Vagina (tissue), 2 donors: ENCODE measurements around the gene OR52I2. TPM values are rescaled to one million over a fixed set of nuclear protein-coding genes. Genes with fewer than 3 reads are reported as not detected.
A peak's percentile ranks its signal among the peaks of the same experiment; 100 is the strongest.

Source experiments
- DNase-seq, 2 donors: peaks; one replicate each; pipeline ENCODE4 v3.0.0-alpha.2; 2017; ENCODE audit errors: extremely low spot score in 2 of 2
- H3K27ac ChIP-seq: fragments of 200-600 bp; sonication (generic); one replicate; pipeline ENCODE4 v1.5.1; 2019
- H3K27me3 ChIP-seq: fragments of 200-600 bp; sonication (generic); one replicate; pipeline ENCODE4 v1.5.1; 2019
- H3K36me3 ChIP-seq, 2 donors: fragments of 200-600 bp; sonication (generic); one replicate each; pipeline ENCODE4 v1.5.1; 2017 to 2019
- H3K4me1 ChIP-seq: fragments of 200-600 bp; sonication (generic); one replicate; pipeline ENCODE4 v1.5.1; 2019
- H3K4me3 ChIP-seq, 2 donors: fragments of 200-600 bp; sonication (generic); 1 replicate in 1 of 2; 2 replicates in 1 of 2; pipeline ENCODE4 v1.5.1; 2016 to 2019
- H3K9me3 ChIP-seq: fragments of 200-600 bp; sonication (generic); one replicate; pipeline ENCODE4 v1.5.1; 2019
- CTCF ChIP-seq, 3 experiments: fragments of 450-650 bp in 2 of 3; fragments of 200-600 bp in 1 of 3; sonication (generic) in 1 of 3; IDR thresholded peaks; one replicate each; pipeline ENCODE4 v1.5.1; 2017 to 2019; ENCODE audit warnings: antibody characterized with exemption in 3 of 3, mild to moderate bottlenecking in 2 of 3, moderate library complexity in 2 of 3
- POLR2A ChIP-seq, 2 donors: fragments of 450-650 bp; IDR thresholded peaks; one replicate each; pipeline ENCODE4 v1.6.1; 2017; ENCODE audit warnings: antibody characterized with exemption in 2 of 2, mild to moderate bottlenecking in 2 of 2, moderate library complexity in 2 of 2
- POLR2AphosphoS5 ChIP-seq, 2 donors: sonication (generic); formaldehyde crosslinking; IDR thresholded peaks; one replicate each; pipeline ENCODE4 v1.9.0; 2017; ENCODE audit warnings: antibody characterized with exemption in 2 of 2, mild to moderate bottlenecking in 2 of 2, low read depth in 1 of 2; ENCODE audit not compliant: insufficient read depth in 1 of 2
- intact Hi-C: fragments of 100-400 bp; cut with DNase I; formaldehyde crosslinking; loops from one replicate; pipeline ENCODE4 v1.15.1; 2023
- total RNA-seq: library from RNA; depleted of rRNA; stranded (reverse); fragments of >200 nt; gene quantifications from one replicate; pipeline ENCODE4 v1.2.3, GENCODE V29; 2016

OR52I2 gene
- total RNA-seq, 1 donor from 2014 or later, result not detected

GRCh38 chr11:4615856-4616444 lies 34.4 kb downstream of the OR52I2 start:
- Histone ChIP-seq H3K4me3 (no peak overlapping the region), H3K9me3 (no peaks in the 10 kb centered on the region), H3K36me3 (no peaks in the 10 kb centered on the region), H3K27me3 (no peaks in the 10 kb centered on the region), H3K27ac (no peak overlapping the region), H3K4me1 (no peaks in the 10 kb centered on the region)
- DNase-seq, result no peak
- intact Hi-C loops, result no loop called here
- TF ChIP-seq CTCF (IDR thresholded peaks at IDR 0.05) (no peak), POLR2AphosphoS5 (IDR thresholded peaks at IDR 0.05; ENCODE audit: insufficient read depth in 1 of 2, low read depth in 1 of 2) (no peak), POLR2A (IDR thresholded peaks at IDR 0.05) (no peak)

DNA sequence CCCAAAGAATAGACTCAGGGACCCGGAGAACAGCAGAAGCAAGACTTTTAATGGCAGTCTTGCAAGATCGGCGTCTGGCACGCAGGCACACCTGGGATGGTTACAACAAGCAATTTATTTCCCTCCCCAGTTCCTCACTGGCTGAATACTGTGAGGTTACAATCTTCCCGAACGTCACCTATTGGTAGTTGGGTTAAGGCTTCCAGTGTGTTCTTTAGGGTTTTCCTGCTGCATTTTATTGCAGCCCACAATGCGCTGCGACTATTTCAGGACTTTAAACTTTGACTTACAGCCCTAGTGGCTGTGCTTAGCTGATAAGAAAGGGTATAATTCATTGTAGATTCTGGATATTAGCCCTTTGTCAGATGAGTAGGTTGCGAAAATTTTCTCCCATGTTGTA lies 38.0 kb downstream of the OR52I2 start:
- no peaks in the 10 kb centered on the region for H3K4me1 ChIP-seq
- intact Hi-C loops, result no loop called here
- no peaks in the 10 kb centered on the region for H3K27me3 ChIP-seq
- TF ChIP-seq POLR2AphosphoS5 (IDR thresholded peaks at IDR 0.05; ENCODE audit: insufficient read depth in 1 of 2, low read depth in 1 of 2) (no peak), CTCF (IDR thresholded peaks at IDR 0.05) (no peak), POLR2A (IDR thresholded peaks at IDR 0.05) (no peak)
- no peaks in the 10 kb centered on the region for H3K9me3 ChIP-seq
- H3K36me3 ChIP-seq, result no peaks in the 10 kb centered on the region
- no peak overlapping the region for H3K4me3 ChIP-seq
- no peak overlapping the region for H3K27ac ChIP-seq
- peak in 1 of 2 donors; percentile 64 for DNase-seq

GRCh38 chr11:4626207-4627099 lies 44.9 kb downstream of the OR52I2 start:
- H3K27me3 ChIP-seq, result no peaks in the 10 kb centered on the region
- DNase-seq, result no peak
- no peaks in the 10 kb centered on the region for H3K36me3 ChIP-seq
- no peak overlapping the region for H3K4me3 ChIP-seq
- intact Hi-C loops, result no loop called here
- TF ChIP-seq CTCF (IDR thresholded peaks at IDR 0.05) (no peak), POLR2A (IDR thresholded peaks at IDR 0.05) (no peak), POLR2AphosphoS5 (IDR thresholded peaks at IDR 0.05; ENCODE audit: insufficient read depth in 1 of 2, low read depth in 1 of 2) (no peak)
- no peaks in the 10 kb centered on the region for H3K4me1 ChIP-seq
- no peaks in the 10 kb centered on the region for H3K9me3 ChIP-seq
- no peak overlapping the region for H3K27ac ChIP-seq

GRCh38 chr11:4636136-4636535 lies 54.6 kb downstream of the OR52I2 start:
- Histone ChIP-seq H3K9me3 (no peaks in the 10 kb centered on the region), H3K36me3 (no peaks in the 10 kb centered on the region), H3K27ac (no peak overlapping the region), H3K4me3 (no peak overlapping the region), H3K4me1 (no peaks in the 10 kb centered on the region), H3K27me3 (no peaks in the 10 kb centered on the region)
- no peak for DNase-seq
- intact Hi-C loops, result no loop called here
- no peak for TF ChIP-seq CTCF (IDR thresholded peaks at IDR 0.05)
- TF ChIP-seq POLR2AphosphoS5 (IDR thresholded peaks at IDR 0.05; ENCODE audit: insufficient read depth in 1 of 2, low read depth in 1 of 2), result no peak
- no peak for TF ChIP-seq POLR2A (IDR thresholded peaks at IDR 0.05)
